Measurements from ENCODE around the gene IFIT2.
"Not testable (repeated sequence)": the region's sequence is repeated elsewhere in the genome, so short reads cannot be mapped to it uniquely, and the experiment has no call there.

IFIT2 gene

DNA sequence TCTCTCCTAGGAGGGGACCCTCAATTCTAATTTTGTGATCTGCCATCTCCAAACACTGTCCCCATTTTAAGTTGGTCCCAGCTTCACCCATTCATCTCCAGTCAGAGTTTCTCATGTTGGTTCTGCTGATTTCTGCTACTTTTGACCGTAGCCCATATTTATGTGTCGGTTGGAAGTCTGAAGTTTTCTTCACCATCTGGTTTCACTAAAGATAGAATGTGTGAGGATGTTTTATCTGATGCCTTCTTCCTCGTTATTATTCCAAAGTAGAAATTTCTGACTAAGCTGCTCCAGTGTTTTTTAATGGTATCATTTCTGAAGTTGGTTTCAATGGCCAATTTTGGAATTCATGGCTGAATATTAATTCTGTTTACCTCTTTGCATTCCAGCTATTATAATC, 21.3 kb upstream of the IFIT2 start:
- no peak for DNase-seq (ENCODE audit: low read depth in 2 of 2)

GRCh38 chr10:89281606-89282395, 20.0 kb upstream of the IFIT2 start:
- DNase-seq (ENCODE audit: low read depth in 2 of 2): no peak

DNA sequence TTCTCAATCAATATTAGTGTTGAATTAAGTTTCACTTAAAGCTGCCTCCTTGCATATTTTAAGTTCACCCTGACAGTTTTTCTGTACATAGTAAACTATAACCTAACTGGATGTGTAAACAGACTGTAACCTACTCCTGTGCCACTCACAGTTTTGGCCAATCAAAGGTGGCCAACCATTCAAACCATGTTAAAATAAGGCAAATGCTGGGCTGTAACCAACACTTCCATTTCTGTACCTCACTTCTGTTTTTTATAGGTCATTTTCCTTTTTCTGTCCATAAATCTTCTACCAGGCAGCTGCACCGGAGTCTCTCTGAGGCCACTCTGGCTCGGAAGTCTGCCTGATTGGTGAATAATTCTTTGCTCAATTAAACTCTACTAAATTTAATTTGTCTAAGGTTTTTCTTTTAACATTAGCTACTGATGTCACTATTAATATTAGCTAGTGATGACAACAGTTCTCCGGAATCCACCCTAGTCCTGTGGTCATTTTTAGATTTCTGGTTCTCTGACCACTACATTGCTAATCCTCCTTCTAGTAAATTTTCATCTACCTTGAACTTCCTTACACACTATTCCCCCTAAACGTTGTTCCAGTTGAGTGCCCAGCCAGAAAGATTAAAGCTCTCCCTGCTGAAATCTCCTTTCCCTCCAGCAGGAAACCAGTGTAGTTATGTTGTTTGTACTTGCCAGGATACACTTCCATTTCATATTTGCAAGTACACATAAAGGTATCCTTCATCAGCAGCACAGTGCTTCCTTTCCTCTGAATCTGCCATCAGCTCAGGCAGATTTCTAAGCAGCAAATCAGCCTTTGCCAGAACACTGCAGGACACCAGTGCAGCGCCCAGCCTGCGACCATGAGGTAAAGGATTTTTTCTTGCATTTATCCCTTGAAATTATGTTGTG, 18.6 kb upstream of the IFIT2 start:
- no peak for DNase-seq (ENCODE audit: low read depth in 2 of 2)

GRCh38 chr10:89283936-89284475, 17.8 kb upstream of the IFIT2 start:
- no peak for DNase-seq (ENCODE audit: low read depth in 2 of 2)

GRCh38 chr10:89284711-89285110, 17.1 kb upstream of the IFIT2 start:
- DNase-seq (ENCODE audit: low read depth in 2 of 2): not testable (repeated sequence)

GRCh38 chr10:89285303-89285702, 16.5 kb upstream of the IFIT2 start:
- not testable (repeated sequence) for DNase-seq (ENCODE audit: low read depth in 2 of 2)

- DNase-seq (ENCODE audit: low read depth in 2 of 2): no peak
Measured at GRCh38 chr10:89294721-89295239, 7.1 kb upstream of the IFIT2 start.

DNA sequence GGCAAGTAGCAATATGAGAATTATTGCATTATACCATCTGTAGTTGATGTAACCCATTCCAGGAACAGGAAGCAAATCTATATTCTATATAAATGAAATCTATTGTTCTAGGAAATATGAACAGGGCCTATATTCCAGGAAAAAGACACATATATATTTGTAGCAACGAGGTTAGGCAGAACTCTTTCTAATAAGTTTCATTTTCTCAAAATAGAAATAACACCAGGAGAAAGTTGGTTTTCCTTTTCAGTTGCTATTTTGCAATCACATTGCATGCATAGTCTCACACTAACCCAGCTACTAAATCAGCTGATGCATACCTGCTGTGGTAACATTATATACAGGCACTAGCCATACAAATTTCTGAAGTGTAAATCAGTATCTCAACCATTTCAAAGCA, 6.2 kb upstream of the IFIT2 start:
- DNase-seq (ENCODE audit: low read depth in 2 of 2): no peak

GRCh38 chr10:89296220-89296648, 5.6 kb upstream of the IFIT2 start:
- no peak for DNase-seq (ENCODE audit: low read depth in 2 of 2)

DNA sequence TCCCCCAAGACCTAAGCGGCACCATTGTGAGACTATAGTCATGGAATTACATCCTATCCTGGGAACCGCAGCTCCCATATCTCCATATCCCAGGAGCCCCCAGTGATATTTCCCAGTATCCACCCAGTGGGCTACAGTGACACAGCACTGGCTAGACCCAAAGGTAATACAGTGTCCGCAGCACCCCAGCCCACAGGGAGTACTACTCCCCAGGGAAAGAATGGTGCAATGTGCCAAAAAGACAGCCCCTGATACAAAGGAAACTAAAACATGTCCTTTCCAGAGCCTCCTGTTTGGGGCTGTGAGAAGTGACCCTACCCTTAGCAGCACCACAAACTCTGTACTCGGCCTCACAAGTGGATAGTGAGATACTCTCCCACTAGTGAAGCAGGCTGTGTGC, 4.5 kb upstream of the IFIT2 start:
- DNase-seq (ENCODE audit: low read depth in 2 of 2): no peak

- DNase-seq (ENCODE audit: low read depth in 2 of 2): no peak
Measured at GRCh38 chr10:89297791-89298190, 4.1 kb upstream of the IFIT2 start.

DNA sequence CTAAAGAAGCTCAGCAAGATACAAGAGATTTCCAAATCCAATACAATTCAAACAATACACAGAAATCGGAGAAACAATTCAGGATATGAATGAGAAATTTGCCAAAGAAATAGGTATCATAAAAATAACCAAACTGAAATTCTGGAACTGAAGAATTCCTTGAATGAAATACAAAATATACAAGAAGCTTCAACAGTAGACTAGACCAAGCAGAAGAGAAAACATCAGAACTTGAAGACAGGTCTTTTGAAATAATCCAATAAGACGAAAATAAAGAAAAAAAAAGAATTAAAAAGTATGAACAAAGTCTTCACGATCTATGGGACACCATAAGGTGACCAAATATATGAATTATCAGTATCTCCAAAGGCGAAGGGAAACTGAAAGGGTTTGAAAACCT, 2.8 kb upstream of the IFIT2 start:
- no peak for DNase-seq (ENCODE audit: low read depth in 2 of 2)

DNA sequence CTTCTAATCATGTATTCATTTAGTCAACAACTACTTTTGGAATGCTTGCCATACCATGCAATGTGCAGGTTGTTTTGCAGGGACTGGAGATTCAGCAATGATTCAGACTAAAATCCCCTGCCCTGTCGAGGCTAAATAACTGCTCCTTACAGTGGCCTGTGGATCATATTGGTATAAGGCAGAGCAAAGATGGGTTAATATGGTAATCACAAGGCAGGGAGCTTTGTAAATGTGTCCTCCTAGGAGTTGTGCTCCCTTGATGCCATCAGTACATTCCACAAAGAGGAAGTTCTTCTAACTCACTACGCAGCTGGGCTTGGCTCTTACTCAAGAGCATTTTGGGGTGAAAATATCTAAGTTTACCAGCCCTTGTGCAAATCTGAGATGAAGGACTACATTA, 614 bp upstream of the IFIT2 start:
- no peak for DNase-seq (ENCODE audit: low read depth in 2 of 2)

- no peak for DNase-seq (ENCODE audit: low read depth in 2 of 2)
Measured at GRCh38 chr10:89302625-89303024, 779 bp downstream of the IFIT2 start.

- no peak for DNase-seq (ENCODE audit: low read depth in 2 of 2)
Measured at GRCh38 chr10:89303161-89303560, 1.3 kb downstream of the IFIT2 start.

DNA sequence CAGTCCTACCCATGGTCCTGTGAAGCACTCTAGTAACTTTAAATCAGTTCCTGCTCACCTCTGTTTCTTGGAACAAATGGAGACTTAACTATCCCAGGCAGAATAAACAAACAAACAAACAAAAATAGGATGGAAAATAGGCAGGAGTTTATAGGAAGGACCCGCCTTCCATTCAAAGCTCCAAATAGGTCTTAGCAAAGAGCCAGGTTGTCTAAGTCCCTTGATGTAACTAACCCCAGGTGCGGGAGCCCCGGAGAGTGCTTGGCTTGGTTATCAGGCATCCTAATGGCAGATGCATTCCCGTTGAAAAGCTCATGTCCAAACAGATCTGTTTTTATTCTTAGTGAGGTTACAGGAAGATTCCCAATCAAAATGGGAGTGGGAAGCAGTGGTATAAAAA, 2.2 kb downstream of the IFIT2 start:
- no peak for DNase-seq (ENCODE audit: low read depth in 2 of 2)

DNA sequence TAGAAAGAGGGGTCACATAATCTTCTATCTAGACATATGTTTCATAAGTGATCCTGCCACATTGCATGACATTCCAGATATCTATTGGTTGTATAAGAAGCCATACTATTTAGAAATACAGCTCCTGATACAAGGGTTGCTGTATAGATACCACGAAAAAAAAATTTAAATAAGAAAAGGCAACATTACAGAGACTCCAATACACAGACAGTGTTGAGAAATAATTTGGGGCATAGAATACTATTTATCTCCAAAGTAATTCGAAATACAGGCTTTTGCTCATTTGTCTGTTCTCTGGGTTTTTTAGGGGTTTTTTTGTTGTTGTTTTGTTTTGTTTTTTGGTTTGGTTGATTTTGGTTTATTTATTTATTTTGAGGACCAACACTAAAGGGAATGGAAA, 2.6 kb downstream of the IFIT2 start:
- DNase-seq (ENCODE audit: low read depth in 2 of 2): no peak

DNA sequence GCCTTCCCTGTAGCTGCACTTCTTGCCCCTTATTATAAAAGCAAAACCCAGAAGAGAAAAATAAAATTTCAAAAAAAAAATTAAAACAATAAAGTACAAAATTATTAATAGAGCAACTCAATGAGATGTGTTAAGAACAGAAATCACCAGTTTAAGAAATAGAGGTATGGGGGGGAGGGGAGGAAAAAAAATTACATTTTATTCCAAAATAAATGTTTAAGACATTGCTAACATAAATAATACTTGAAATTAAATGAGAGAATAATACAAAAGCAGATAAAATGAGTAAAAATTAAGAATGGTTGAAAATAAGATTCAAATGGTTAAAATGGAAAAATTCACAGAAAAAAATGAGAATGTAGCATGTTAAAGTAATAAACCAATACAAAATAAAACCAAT, 3.1 kb downstream of the IFIT2 start:
- no peak for DNase-seq (ENCODE audit: low read depth in 2 of 2)

GRCh38 chr10:89305766-89306433, 4.1 kb downstream of the IFIT2 start:
- no peak for DNase-seq (ENCODE audit: low read depth in 2 of 2)

GRCh38 chr10:89306434-89307268, 4.8 kb downstream of the IFIT2 start:
- no peak for DNase-seq (ENCODE audit: low read depth in 2 of 2)

- no peak for DNase-seq (ENCODE audit: low read depth in 2 of 2)
Measured at GRCh38 chr10:89307269-89307577, 5.4 kb downstream of the IFIT2 start.

Measured in stimulated activated CD4-positive, alpha-beta T cell treated with anti-CD3 and anti-CD28 coated beads, Interleukin-4, amount 100 ng/mL, for 48 hours (primary cell).